ENCODE measurements around the gene BNIP1. TPM values are rescaled to one million over a fixed set of nuclear protein-coding genes. Genes with fewer than 3 reads are reported as not detected.

Gene BNIP1
- total RNA-seq, 1 donor from 2014 or later, result 13.2 TPM

Other genes starting within 250 kb of the BNIP1 start
- gene RPL26L1, start 185.1 kb upstream of the BNIP1 start, total RNA-seq, result 50.6 and 54.3 TPM in 2 replicates
- gene ATP6V0E1, start 160.8 kb upstream of the BNIP1 start, total RNA-seq, result 309 and 327 TPM in 2 replicates
- 10.0 and 10.1 TPM in 2 replicates for gene CREBRF, start 88.2 kb upstream of the BNIP1 start, total RNA-seq
- gene NKX2-5, start 90.7 kb downstream of the BNIP1 start, total RNA-seq, result 0.26 and 0.59 TPM in 2 replicates
- 164 and 206 TPM in 2 replicates for gene STC2, start 183.9 kb downstream of the BNIP1 start, total RNA-seq